Fibroblast of the aortic adventitia (primary cell): ENCODE data around the gene ADRA2C. TPM values are rescaled to one million over a fixed set of nuclear protein-coding genes. Genes with fewer than 3 reads are reported as not detected.

Experiments
- DNase-seq: peaks from one replicate; pipeline ENCODE4 v3.0.0-alpha.2; 2010; ENCODE audit warnings: low read depth
- H3K4me3 ChIP-seq: 2 replicates; pipeline ENCODE4 v1.5.1; 2011; ENCODE audit warnings: low read depth, mild to moderate bottlenecking, control low read depth, low read length, moderate library complexity
- CTCF ChIP-seq: IDR thresholded peaks from 2 replicates; pipeline ENCODE4 v1.5.1; 2011; ENCODE audit warnings: mild to moderate bottlenecking, low read length, control low read depth, inconsistent platforms; ENCODE audit not compliant: insufficient read depth
- total RNA-seq: library from RNA; depleted of rRNA; stranded (reverse); fragments of >200 nt; gene quantifications from 2 replicates; pipeline ENCODE4 v1.2.3, GENCODE V29; 2012; ENCODE audit warnings: low replicate concordance

Gene ADRA2C
- total RNA-seq, 1 donor: not detected

GRCh38 chr4:3789587-3789986 lies 23.4 kb downstream of the ADRA2C start:
- no peak for DNase-seq
- no peak for TF ChIP-seq CTCF
- H3K4me3 ChIP-seq: no peak overlapping the region

GRCh38 chr4:3790006-3790561 lies 23.9 kb downstream of the ADRA2C start:
- TF ChIP-seq CTCF: no peak
- no peak for DNase-seq
- H3K4me3 ChIP-seq: no peak overlapping the region

DNA sequence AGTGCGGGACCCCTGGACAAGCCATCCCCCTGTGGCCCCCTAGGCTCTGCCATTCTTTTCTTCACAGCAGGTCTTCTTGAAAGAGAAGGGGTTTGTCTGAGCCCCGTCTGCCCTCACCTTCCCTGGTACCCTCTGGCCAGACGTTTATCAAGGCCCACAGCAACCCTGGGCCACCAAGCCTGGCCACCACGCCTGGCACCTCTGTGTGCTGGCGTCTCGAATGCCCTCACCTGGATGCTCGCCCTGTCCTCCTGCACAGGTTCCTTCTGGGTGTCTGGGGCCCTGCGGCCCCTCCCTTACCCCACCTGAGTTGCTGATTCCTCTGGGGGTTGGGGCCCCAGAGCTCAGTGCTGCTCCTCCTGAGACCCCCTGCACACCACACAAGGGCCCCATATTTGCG lies 25.1 kb downstream of the ADRA2C start:
- no peak overlapping the region for H3K4me3 ChIP-seq
- no peak for DNase-seq
- TF ChIP-seq CTCF: no peak

- H3K4me3 ChIP-seq: no peak overlapping the region
- no peak for TF ChIP-seq CTCF
- DNase-seq: peak; percentile 4
These were observed 25.8 kb downstream of the ADRA2C start for GRCh38 chr4:3791910-3792542.

- no peak overlapping the region for H3K4me3 ChIP-seq
- no peak for DNase-seq
- no peak for TF ChIP-seq CTCF
These were observed 26.6 kb downstream of the ADRA2C start for GRCh38 chr4:3792813-3793212.

GRCh38 chr4:3793545-3793944 lies 27.4 kb downstream of the ADRA2C start:
- DNase-seq: no peak
- no peak for TF ChIP-seq CTCF
- H3K4me3 ChIP-seq: no peak overlapping the region

DNA sequence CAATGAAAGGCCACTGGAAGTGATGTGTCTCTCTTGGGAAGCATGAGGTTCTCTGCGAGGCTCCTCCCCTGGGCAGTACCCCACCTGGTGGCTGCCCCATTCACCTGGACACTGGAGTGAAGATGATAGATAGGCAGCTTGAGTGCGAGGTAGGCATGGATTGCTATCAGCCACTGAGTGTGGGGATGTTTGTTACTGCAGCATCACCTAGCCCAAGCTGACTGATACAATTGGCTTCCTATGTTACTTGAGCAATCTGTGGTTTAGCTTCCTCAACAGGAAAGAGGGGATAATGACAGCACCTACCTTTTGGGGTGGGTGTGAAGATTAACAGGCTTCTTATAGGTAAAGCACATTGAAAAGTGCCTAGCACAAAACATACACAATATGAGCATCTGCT lies 30.8 kb downstream of the ADRA2C start:
- no peak for DNase-seq
- H3K4me3 ChIP-seq: no peak overlapping the region
- TF ChIP-seq CTCF: no peak
